Trophoblast cell (in vitro differentiated cells and primary cell): Measurements from ENCODE around the gene TMCO2.

Experiments used
- DNase-seq, 2 donors: peaks; one replicate each; pipeline ENCODE4 v3.0.0-alpha.2; 2016
- H2AFZ ChIP-seq: 2 replicates; pipeline ENCODE4 v1.6.1; 2013; ENCODE audit warnings: low read length, moderate library complexity, mild to moderate bottlenecking; ENCODE audit not compliant: insufficient read depth, poor library complexity
- H2AK5ac ChIP-seq: 2 replicates; pipeline ENCODE4 v1.6.1; 2013; ENCODE audit warnings: mild to moderate bottlenecking, low read length
- H2BK120ac ChIP-seq: 2 replicates; pipeline ENCODE4 v1.6.1; 2013; ENCODE audit warnings: low read length, mild to moderate bottlenecking, moderate library complexity; ENCODE audit not compliant: insufficient read depth, poor library complexity
- H2BK12ac ChIP-seq: 2 replicates; pipeline ENCODE4 v1.6.1; 2013; ENCODE audit warnings: mild to moderate bottlenecking, low read length, moderate library complexity
- H2BK5ac ChIP-seq: 2 replicates; pipeline ENCODE4 v1.6.1; 2013; ENCODE audit warnings: low read length, low read depth, moderate library complexity, mild to moderate bottlenecking; ENCODE audit not compliant: poor library complexity
- H3K14ac ChIP-seq: 2 replicates; pipeline ENCODE4 v1.6.1; 2013; ENCODE audit warnings: mild to moderate bottlenecking, low read length
- H3K18ac ChIP-seq: 2 replicates; pipeline ENCODE4 v1.6.1; 2013; ENCODE audit warnings: mild to moderate bottlenecking, low read length
- H3K23ac ChIP-seq: 2 replicates; pipeline ENCODE4 v1.6.1; 2013; ENCODE audit warnings: low read length
- H3K27ac ChIP-seq: 2 replicates; pipeline ENCODE4 v1.5.1; 2013; ENCODE audit warnings: low read depth, mild to moderate bottlenecking, inconsistent platforms, low read length, moderate library complexity
- H3K27me3 ChIP-seq: 2 replicates; pipeline ENCODE4 v1.6.1; 2013; ENCODE audit warnings: inconsistent platforms, mild to moderate bottlenecking, low read length, moderate library complexity; ENCODE audit not compliant: insufficient read depth
- H3K36me3 ChIP-seq, 2 experiments: 1 replicate in 1 of 2; 2 replicates in 1 of 2; pipeline ENCODE4 v1.6.1; 2013; ENCODE audit warnings: low read length in 2 of 2, mild to moderate bottlenecking in 2 of 2, moderate library complexity in 1 of 2; ENCODE audit not compliant: insufficient read depth in 2 of 2, control insufficient read depth in 1 of 2
- H3K4ac ChIP-seq: 2 replicates; pipeline ENCODE4 v1.6.1; 2013; ENCODE audit warnings: low read depth, mild to moderate bottlenecking, low read length, moderate library complexity
- H3K4me1 ChIP-seq, 2 experiments: 1 replicate in 1 of 2; 2 replicates in 1 of 2; pipeline ENCODE4 v1.6.1; 2013; ENCODE audit warnings: low read length in 2 of 2, mild to moderate bottlenecking in 2 of 2, moderate library complexity in 1 of 2; ENCODE audit not compliant: insufficient read depth in 2 of 2, control insufficient read depth in 1 of 2
- H3K4me2 ChIP-seq: 2 replicates; pipeline ENCODE4 v1.6.1; 2013; ENCODE audit warnings: inconsistent platforms, mild to moderate bottlenecking, low read length, moderate library complexity
- H3K4me3 ChIP-seq: 2 replicates; pipeline ENCODE4 v1.5.1; 2013; ENCODE audit warnings: mild to moderate bottlenecking, low read depth, low read length, inconsistent platforms
- H3K79me1 ChIP-seq: one replicate; pipeline ENCODE4 v1.6.1; 2013; ENCODE audit warnings: low read length
- H3K79me2 ChIP-seq: 2 replicates; pipeline ENCODE4 v1.6.1; 2013; ENCODE audit warnings: low read length, mild to moderate bottlenecking; ENCODE audit not compliant: control insufficient read depth, insufficient read depth, poor library complexity
- H3K9ac ChIP-seq: 2 replicates; pipeline ENCODE4 v1.6.1; 2013; ENCODE audit warnings: mild to moderate bottlenecking, low read length
- H3K9me3 ChIP-seq: 2 replicates; pipeline ENCODE4 v1.6.1; 2013; ENCODE audit warnings: low read depth, mild to moderate bottlenecking, control low read depth, inconsistent platforms, low read length; ENCODE audit not compliant: insufficient read depth
- H4K12ac ChIP-seq: 2 replicates; pipeline ENCODE4 v1.6.1; 2013; ENCODE audit warnings: low read depth, mild to moderate bottlenecking, low read length, moderate library complexity
- H4K8ac ChIP-seq: 2 replicates; pipeline ENCODE4 v1.6.1; 2013; ENCODE audit warnings: low read depth, mild to moderate bottlenecking, low read length, moderate library complexity
- H4K91ac ChIP-seq: one replicate; pipeline ENCODE4 v1.6.1; 2013; ENCODE audit warnings: low read depth, mild to moderate bottlenecking, low read length, moderate library complexity
- WGBS: extraction: QIAGEN DNeasy Blood & Tissue Kit; methylation state at CpG from one replicate; pipeline ENCODE4 v1.1.7; 2013; ENCODE audit warnings: missing lambda C conversion rate; ENCODE audit not compliant: insufficient read length, insufficient coverage; ENCODE audit errors: extremely low coverage; 5-methylcytosine and 5-hydroxymethylcytosine counted together

The TMCO2 gene

DNA sequence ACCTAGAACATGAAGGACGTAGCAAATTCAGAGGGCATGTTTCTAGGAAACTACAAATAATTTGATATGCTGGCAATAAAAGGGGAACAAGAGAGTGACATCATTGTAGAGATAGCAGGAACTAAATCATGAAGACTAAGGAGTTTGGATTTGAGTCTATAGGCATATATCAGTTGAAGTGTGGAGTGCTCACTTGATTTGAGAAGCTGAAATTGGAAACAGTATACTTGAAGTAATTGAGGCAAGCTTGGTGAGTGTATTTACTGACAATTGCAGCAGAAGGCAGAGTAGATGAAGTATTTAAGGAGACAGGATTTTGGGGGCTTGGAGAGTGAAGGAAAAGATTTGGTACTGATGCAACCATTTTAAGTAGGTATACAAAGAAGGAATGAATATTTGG, 6.4 kb upstream of the TMCO2 start:
- no peak overlapping the region for H3K4ac ChIP-seq
- no peaks in the 10 kb centered on the region for H3K79me1 ChIP-seq
- H3K9me3 ChIP-seq, result no peaks in the 10 kb centered on the region
- no peak overlapping the region for H4K91ac ChIP-seq
- no CpG with 5 or more reads among the region's 1 CpG for WGBS
- no peak overlapping the region for H3K14ac ChIP-seq
- H3K36me3 ChIP-seq, result peaks cover 2 to 16% of the 10 kb centered on the region in 2 experiments
- H2AFZ ChIP-seq, result no peak overlapping the region
- H2BK5ac ChIP-seq, result no peak overlapping the region
- DNase-seq, result no peak
- H2BK12ac ChIP-seq, result no peak overlapping the region
- H3K18ac ChIP-seq, result no peak overlapping the region
- no peak overlapping the region for H2BK120ac ChIP-seq
- no peak overlapping the region for H4K8ac ChIP-seq
- H3K4me2 ChIP-seq, result no peak overlapping the region
- no peak overlapping the region for H3K27ac ChIP-seq
- H3K4me1 ChIP-seq, result no peaks in the 10 kb centered on the region
- no peak overlapping the region for H2AK5ac ChIP-seq
- H3K23ac ChIP-seq, result no peak overlapping the region
- H3K27me3 ChIP-seq, result no peaks in the 10 kb centered on the region
- H3K4me3 ChIP-seq, result no peak overlapping the region
- H3K9ac ChIP-seq, result no peak overlapping the region
- no peak overlapping the region for H4K12ac ChIP-seq
- H3K79me2 ChIP-seq, result no peaks in the 10 kb centered on the region

GRCh38 chr1:40243351-40243750, 4.4 kb upstream of the TMCO2 start:
- no peaks in the 10 kb centered on the region for H3K9me3 ChIP-seq
- H3K18ac ChIP-seq, result no peak overlapping the region
- H3K14ac ChIP-seq, result no peak overlapping the region
- H2AFZ ChIP-seq, result no peak overlapping the region
- no peak overlapping the region for H3K4me3 ChIP-seq
- H3K4me1 ChIP-seq, result no peaks in the 10 kb centered on the region
- peaks cover 2 to 5% of the 10 kb centered on the region in 2 experiments for H3K36me3 ChIP-seq
- no peaks in the 10 kb centered on the region for H3K79me1 ChIP-seq
- no peak overlapping the region for H3K4me2 ChIP-seq
- no peak overlapping the region for H2BK120ac ChIP-seq
- H4K12ac ChIP-seq, result no peak overlapping the region
- H3K9ac ChIP-seq, result no peak overlapping the region
- H2BK5ac ChIP-seq, result no peak overlapping the region
- H3K27ac ChIP-seq, result no peak overlapping the region
- H2AK5ac ChIP-seq, result no peak overlapping the region
- H3K23ac ChIP-seq, result no peak overlapping the region
- no peak overlapping the region for H4K8ac ChIP-seq
- no peaks in the 10 kb centered on the region for H3K27me3 ChIP-seq
- no peak for DNase-seq
- no peaks in the 10 kb centered on the region for H3K79me2 ChIP-seq
- H3K4ac ChIP-seq, result no peak overlapping the region
- no CpG with 5 or more reads among the region's 2 CpGs for WGBS
- no peak overlapping the region for H2BK12ac ChIP-seq
- no peak overlapping the region for H4K91ac ChIP-seq

- no peak overlapping the region for H2AK5ac ChIP-seq
- H3K79me1 ChIP-seq, result no peaks in the 10 kb centered on the region
- H3K9me3 ChIP-seq, result no peaks in the 10 kb centered on the region
- H3K27me3 ChIP-seq, result no peaks in the 10 kb centered on the region
- H3K36me3 ChIP-seq, result peaks cover 0 to 3% of the 10 kb centered on the region in 2 experiments
- no CpG with 5 or more reads among the region's 4 CpGs for WGBS
- H3K79me2 ChIP-seq, result no peaks in the 10 kb centered on the region
- H3K4ac ChIP-seq, result no peak overlapping the region
- H3K14ac ChIP-seq, result no peak overlapping the region
- no peak for DNase-seq
- H4K8ac ChIP-seq, result no peak overlapping the region
- H2AFZ ChIP-seq, result no peak overlapping the region
- no peak overlapping the region for H4K12ac ChIP-seq
- no peaks in the 10 kb centered on the region for H3K4me1 ChIP-seq
- H2BK5ac ChIP-seq, result no peak overlapping the region
- no peak overlapping the region for H3K18ac ChIP-seq
- no peak overlapping the region for H4K91ac ChIP-seq
- no peak overlapping the region for H3K9ac ChIP-seq
- H3K4me2 ChIP-seq, result no peak overlapping the region
- no peak overlapping the region for H3K4me3 ChIP-seq
- H2BK12ac ChIP-seq, result no peak overlapping the region
- H3K27ac ChIP-seq, result no peak overlapping the region
- no peak overlapping the region for H2BK120ac ChIP-seq
- H3K23ac ChIP-seq, result no peak overlapping the region
Measured at GRCh38 chr1:40244138-40244744, 3.5 kb upstream of the TMCO2 start.

DNA sequence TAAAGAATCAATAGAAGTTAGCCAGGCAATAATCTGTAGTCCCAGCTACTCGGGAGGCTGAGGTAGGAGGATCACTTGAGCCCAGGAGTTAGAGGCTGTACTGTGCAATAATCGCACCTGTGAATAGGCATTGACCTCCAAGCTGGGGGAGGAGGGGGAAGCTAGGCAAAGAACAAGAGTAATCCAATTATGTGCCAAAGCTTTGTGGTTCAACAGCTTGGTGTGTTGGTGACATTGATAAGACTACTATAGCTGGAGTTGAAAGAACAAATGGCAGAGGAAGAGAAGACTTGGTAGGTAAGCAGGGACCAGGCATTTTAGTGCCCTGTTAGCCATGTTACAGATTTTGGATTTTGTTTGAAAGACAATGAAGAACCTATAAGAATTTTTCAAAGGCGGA, 2.1 kb upstream of the TMCO2 start:
- no peaks in the 10 kb centered on the region for H3K36me3 ChIP-seq
- no peak overlapping the region for H3K18ac ChIP-seq
- H2AFZ ChIP-seq, result no peak overlapping the region
- no peak overlapping the region for H4K91ac ChIP-seq
- no peak overlapping the region for H3K14ac ChIP-seq
- no peak overlapping the region for H4K12ac ChIP-seq
- H3K9ac ChIP-seq, result no peak overlapping the region
- H3K4me2 ChIP-seq, result no peak overlapping the region
- no peak overlapping the region for H3K27ac ChIP-seq
- H3K27me3 ChIP-seq, result no peaks in the 10 kb centered on the region
- no peaks in the 10 kb centered on the region for H3K79me2 ChIP-seq
- H2BK120ac ChIP-seq, result no peak overlapping the region
- H3K23ac ChIP-seq, result no peak overlapping the region
- no peak overlapping the region for H2BK5ac ChIP-seq
- H3K9me3 ChIP-seq, result no peaks in the 10 kb centered on the region
- H4K8ac ChIP-seq, result no peak overlapping the region
- H3K79me1 ChIP-seq, result no peaks in the 10 kb centered on the region
- H2BK12ac ChIP-seq, result no peak overlapping the region
- no peak overlapping the region for H2AK5ac ChIP-seq
- WGBS, result no CpG with 5 or more reads among the region's 3 CpGs
- DNase-seq, result no peak
- no peaks in the 10 kb centered on the region for H3K4me1 ChIP-seq
- no peak overlapping the region for H3K4ac ChIP-seq
- no peak overlapping the region for H3K4me3 ChIP-seq
